ENCODE results near the gene SFXN5.

Gene SFXN5

GRCh38 chr2:73033766-73034381, 37.6 kb downstream of the SFXN5 start:
- H3K4me1 ChIP-seq (ENCODE audit: insufficient read depth, low read length, severe bottlenecking), result no peaks in the 10 kb centered on the region
- TF ChIP-seq, protein P1, sequence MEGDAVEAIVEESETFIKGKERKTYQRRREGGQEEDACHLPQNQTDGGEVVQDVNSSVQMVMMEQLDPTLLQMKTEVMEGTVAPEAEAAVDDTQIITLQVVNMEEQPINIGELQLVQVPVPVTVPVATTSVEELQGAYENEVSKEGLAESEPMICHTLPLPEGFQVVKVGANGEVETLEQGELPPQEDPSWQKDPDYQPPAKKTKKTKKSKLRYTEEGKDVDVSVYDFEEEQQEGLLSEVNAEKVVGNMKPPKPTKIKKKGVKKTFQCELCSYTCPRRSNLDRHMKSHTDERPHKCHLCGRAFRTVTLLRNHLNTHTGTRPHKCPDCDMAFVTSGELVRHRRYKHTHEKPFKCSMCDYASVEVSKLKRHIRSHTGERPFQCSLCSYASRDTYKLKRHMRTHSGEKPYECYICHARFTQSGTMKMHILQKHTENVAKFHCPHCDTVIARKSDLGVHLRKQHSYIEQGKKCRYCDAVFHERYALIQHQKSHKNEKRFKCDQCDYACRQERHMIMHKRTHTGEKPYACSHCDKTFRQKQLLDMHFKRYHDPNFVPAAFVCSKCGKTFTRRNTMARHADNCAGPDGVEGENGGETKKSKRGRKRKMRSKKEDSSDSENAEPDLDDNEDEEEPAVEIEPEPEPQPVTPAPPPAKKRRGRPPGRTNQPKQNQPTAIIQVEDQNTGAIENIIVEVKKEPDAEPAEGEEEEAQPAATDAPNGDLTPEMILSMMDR (IDR thresholded peaks at IDR 0.05; ENCODE audit: low read length), result no peak
- no peak for TF ChIP-seq EZH2 (IDR thresholded peaks at IDR 0.05; ENCODE audit: borderline replicate concordance, low read length)

GRCh38 chr2:73033142-73033765, 38.3 kb downstream of the SFXN5 start:
- Histone ChIP-seq H3K79me2 (ENCODE audit: insufficient read depth, low read length) (no peaks in the 10 kb centered on the region), H3K9me3 (ENCODE audit: low read length) (no peaks in the 10 kb centered on the region), H3K9ac (ENCODE audit: low read length) (no peak overlapping the region), H2AFZ (ENCODE audit: low read length) (no peak overlapping the region), H3K36me3 (ENCODE audit: insufficient read depth, low read length) (no peaks in the 10 kb centered on the region; the same call in 1 of the 2 replicates), H3K9me2 (ENCODE audit: low read depth, low read length) (no peaks in the 10 kb centered on the region), H3F3A (ENCODE audit: insufficient read depth, low read length) (no peaks in the 10 kb centered on the region), H3K27me3 (ENCODE audit: insufficient read depth, low read length) (no peaks in the 10 kb centered on the region), H4K20me1 (ENCODE audit: insufficient read depth, low read length) (no peaks in the 10 kb centered on the region), H3K4me2 (ENCODE audit: low read length) (no peak overlapping the region), H3K4me3 (ENCODE audit: low read depth, low read length, poor library complexity, severe bottlenecking) (no peak overlapping the region), H3K27ac (ENCODE audit: low read depth, low read length, poor library complexity, severe bottlenecking) (no peak overlapping the region), H3K4me1 (ENCODE audit: insufficient read depth, low read length, severe bottlenecking) (no peaks in the 10 kb centered on the region)
- TF ChIP-seq, protein P1 (IDR thresholded peaks at IDR 0.05; ENCODE audit: low read length), result no peak
- no peak for TF ChIP-seq EZH2 (IDR thresholded peaks at IDR 0.05; ENCODE audit: borderline replicate concordance, low read length)

More at GRCh38 chr2:73033766-73034381, 37.6 kb downstream of the SFXN5 start:
- Histone ChIP-seq H3K79me2 (ENCODE audit: insufficient read depth, low read length) (no peaks in the 10 kb centered on the region), H3K27me3 (ENCODE audit: insufficient read depth, low read length) (no peaks in the 10 kb centered on the region), H2AFZ (ENCODE audit: low read length) (no peak overlapping the region), H3K36me3 (ENCODE audit: insufficient read depth, low read length) (no peaks in the 10 kb centered on the region; the same call in 1 of the 2 replicates), H3K4me3 (ENCODE audit: low read depth, low read length, poor library complexity, severe bottlenecking) (no peak overlapping the region), H4K20me1 (ENCODE audit: insufficient read depth, low read length) (no peaks in the 10 kb centered on the region), H3K9me3 (ENCODE audit: low read length) (no peaks in the 10 kb centered on the region), H3K9me2 (ENCODE audit: low read depth, low read length) (no peaks in the 10 kb centered on the region), H3K4me2 (ENCODE audit: low read length) (no peak overlapping the region), H3K27ac (ENCODE audit: low read depth, low read length, poor library complexity, severe bottlenecking) (no peak overlapping the region), H3F3A (ENCODE audit: insufficient read depth, low read length) (no peaks in the 10 kb centered on the region), H3K9ac (ENCODE audit: low read length) (no peak overlapping the region)

DNA sequence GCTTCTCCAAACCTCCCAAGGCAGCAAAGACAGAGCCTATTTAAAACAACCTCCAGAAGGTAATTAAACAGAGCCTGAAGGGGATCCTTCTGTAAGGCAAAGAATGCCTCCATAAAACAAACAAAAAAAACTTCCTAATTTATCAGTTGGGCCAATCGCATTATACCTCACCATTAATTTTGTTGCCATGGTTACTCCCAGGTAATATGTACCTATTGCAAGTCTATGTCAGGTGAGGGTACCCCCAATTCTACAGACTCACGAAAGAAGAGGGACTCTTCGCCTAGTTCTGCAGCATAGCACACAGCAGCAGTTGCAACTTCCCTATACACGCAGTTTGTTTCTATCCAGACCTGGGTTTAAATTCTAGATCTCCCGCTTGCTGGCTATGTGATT, 38.8 kb downstream of the SFXN5 start:
- TF ChIP-seq EZH2 (IDR thresholded peaks at IDR 0.05; ENCODE audit: borderline replicate concordance, low read length), result no peak
- TF ChIP-seq, protein P1 (IDR thresholded peaks at IDR 0.05; ENCODE audit: low read length), result no peak
- no peak overlapping the region for H3K27ac ChIP-seq (ENCODE audit: low read depth, low read length, poor library complexity, severe bottlenecking)
- H3K36me3 ChIP-seq (ENCODE audit: insufficient read depth, low read length), result no peaks in the 10 kb centered on the region; the same call in 1 of the 2 replicates

More for the DNA sequence above, 38.8 kb downstream of the SFXN5 start:
- H3K4me1 ChIP-seq (ENCODE audit: insufficient read depth, low read length, severe bottlenecking), result no peaks in the 10 kb centered on the region
- H3K9me3 ChIP-seq (ENCODE audit: low read length), result no peaks in the 10 kb centered on the region
- no peaks in the 10 kb centered on the region for H3K27me3 ChIP-seq (ENCODE audit: insufficient read depth, low read length)
- H3K9ac ChIP-seq (ENCODE audit: low read length), result no peak overlapping the region
- no peak overlapping the region for H3K4me3 ChIP-seq (ENCODE audit: low read depth, low read length, poor library complexity, severe bottlenecking)
- H3F3A ChIP-seq (ENCODE audit: insufficient read depth, low read length), result no peaks in the 10 kb centered on the region
- no peak overlapping the region for H3K4me2 ChIP-seq (ENCODE audit: low read length)
- no peaks in the 10 kb centered on the region for H4K20me1 ChIP-seq (ENCODE audit: insufficient read depth, low read length)
- no peaks in the 10 kb centered on the region for H3K79me2 ChIP-seq (ENCODE audit: insufficient read depth, low read length)
- no peaks in the 10 kb centered on the region for H3K9me2 ChIP-seq (ENCODE audit: low read depth, low read length)
- H2AFZ ChIP-seq (ENCODE audit: low read length), result no peak overlapping the region
